Left lung (tissue), 10 donors: ENCODE data around the gene RALB. TPM values are rescaled to one million over a fixed set of nuclear protein-coding genes. Genes with fewer than 3 reads are reported as not detected.

ENCODE experiments used
- ATAC-seq: fragments of 200-7000 bp; cut with Tn5 transposase; one replicate; pipeline ENCODE4 v1.9.1; 2020; ENCODE audit warnings: moderate library complexity
- DNase-seq, 4 donors: peaks; one replicate each; pipeline ENCODE4 v3.0.0-alpha.2; 2013 to 2020
- H3K27ac ChIP-seq, 2 donors: fragments of 200-600 bp; sonication (generic) in 1 of 2; one replicate each; pipeline versions ENCODE4 v1.5.0 to v1.8.0; 2020 to 2021
- H3K27me3 ChIP-seq, 2 donors: fragments of 200-600 bp; sonication (generic) in 1 of 2; one replicate each; pipeline versions ENCODE4 v1.5.0 to v1.8.0; 2020 to 2021
- H3K36me3 ChIP-seq, 2 donors: fragments of 200-600 bp; sonication (generic) in 1 of 2; one replicate each; pipeline versions ENCODE4 v1.5.0 to v1.8.0; 2020 to 2021
- H3K4me1 ChIP-seq, 2 donors: fragments of 200-600 bp; one replicate each; pipeline ENCODE4 v1.8.0; 2021
- H3K4me3 ChIP-seq, 2 donors: fragments of 200-600 bp; sonication (generic) in 1 of 2; one replicate each; pipeline versions ENCODE4 v1.5.0 to v1.8.0; 2020 to 2021; ENCODE audit warnings: mild to moderate bottlenecking in 1 of 2
- H3K9me3 ChIP-seq, 2 donors: fragments of 200-600 bp; sonication (generic) in 1 of 2; one replicate each; pipeline versions ENCODE4 v1.5.0 to v1.8.0; 2020 to 2021
- intact Hi-C, 2 donors: fragments of 100-400 bp; cut with DNase I; formaldehyde crosslinking; loops; one replicate each; pipeline versions ENCODE4 v1.11.2 to v1.14.2; 2022
- polyA plus RNA-seq, 6 donors: library from polyadenylated mRNA; unstranded; fragments of 120-200 nt; gene quantifications; one replicate each; pipeline ENCODE4 v1.2.1, GENCODE V29; 2013; ENCODE audit not compliant: insufficient read length in 6 of 6
- total RNA-seq, 2 donors: library from RNA; stranded (reverse); fragmentation: NEBNext Ultra II Directional; extraction: Animal tissue kit (Norgen Biotek cat#: 25700); gene quantifications; one replicate each; pipeline ENCODE4 v1.2.1, GENCODE V29; 2021
- TF ChIP-seq, protein P1 (sequence below), 2 donors: fragments of 200-600 bp; sonication (generic) in 1 of 2; IDR thresholded peaks; one replicate each; pipeline versions ENCODE4 v1.5.0 to v1.8.0; 2021; ENCODE audit warnings: antibody characterized with exemption in 2 of 2
- donor health status: DM: no; HTN: yes; CAD: no.
- donor health status: DM: no; HTN: no; CAD: no.

Gene RALB
- total and polyA plus RNA-seq, 8 donors = 50.5 to 143 (median 112) TPM

DNA sequence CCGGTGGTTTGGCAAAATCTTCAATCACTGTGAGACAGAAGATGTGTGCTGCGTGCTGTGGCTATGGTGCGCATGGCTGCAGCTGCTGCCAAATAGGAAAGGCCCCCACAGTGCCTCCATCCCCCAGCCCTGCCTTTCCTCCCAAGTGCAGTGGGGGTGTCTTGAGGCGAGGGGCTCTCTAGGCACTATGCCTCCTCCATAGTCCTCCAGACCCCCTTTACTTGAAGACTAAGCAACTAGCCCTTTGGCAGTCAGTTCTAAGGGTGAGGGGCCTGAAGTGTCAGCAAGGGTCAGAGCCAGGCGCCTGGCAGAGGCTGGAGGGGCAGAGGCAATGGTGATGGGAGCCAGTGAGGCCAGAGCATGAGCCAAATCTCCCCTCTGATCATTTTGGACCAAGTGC is 15.9 kb upstream of the RALB start:
- H3K27ac ChIP-seq = no peak overlapping the region
- intact Hi-C loops = no loop called here
- ATAC-seq = no peak
- peaks cover 6 to 40% of the 10 kb centered on the region in 2 donors for H3K4me1 ChIP-seq
- no peak overlapping the region for H3K4me3 ChIP-seq
- no peaks in the 10 kb centered on the region for H3K9me3 ChIP-seq
- TF ChIP-seq, protein P1, sequence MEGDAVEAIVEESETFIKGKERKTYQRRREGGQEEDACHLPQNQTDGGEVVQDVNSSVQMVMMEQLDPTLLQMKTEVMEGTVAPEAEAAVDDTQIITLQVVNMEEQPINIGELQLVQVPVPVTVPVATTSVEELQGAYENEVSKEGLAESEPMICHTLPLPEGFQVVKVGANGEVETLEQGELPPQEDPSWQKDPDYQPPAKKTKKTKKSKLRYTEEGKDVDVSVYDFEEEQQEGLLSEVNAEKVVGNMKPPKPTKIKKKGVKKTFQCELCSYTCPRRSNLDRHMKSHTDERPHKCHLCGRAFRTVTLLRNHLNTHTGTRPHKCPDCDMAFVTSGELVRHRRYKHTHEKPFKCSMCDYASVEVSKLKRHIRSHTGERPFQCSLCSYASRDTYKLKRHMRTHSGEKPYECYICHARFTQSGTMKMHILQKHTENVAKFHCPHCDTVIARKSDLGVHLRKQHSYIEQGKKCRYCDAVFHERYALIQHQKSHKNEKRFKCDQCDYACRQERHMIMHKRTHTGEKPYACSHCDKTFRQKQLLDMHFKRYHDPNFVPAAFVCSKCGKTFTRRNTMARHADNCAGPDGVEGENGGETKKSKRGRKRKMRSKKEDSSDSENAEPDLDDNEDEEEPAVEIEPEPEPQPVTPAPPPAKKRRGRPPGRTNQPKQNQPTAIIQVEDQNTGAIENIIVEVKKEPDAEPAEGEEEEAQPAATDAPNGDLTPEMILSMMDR (IDR thresholded peaks at IDR 0.05) = no peak
- no peaks in the 10 kb centered on the region for H3K36me3 ChIP-seq
- H3K27me3 ChIP-seq = no peaks in the 10 kb centered on the region
- no peak for DNase-seq

DNA sequence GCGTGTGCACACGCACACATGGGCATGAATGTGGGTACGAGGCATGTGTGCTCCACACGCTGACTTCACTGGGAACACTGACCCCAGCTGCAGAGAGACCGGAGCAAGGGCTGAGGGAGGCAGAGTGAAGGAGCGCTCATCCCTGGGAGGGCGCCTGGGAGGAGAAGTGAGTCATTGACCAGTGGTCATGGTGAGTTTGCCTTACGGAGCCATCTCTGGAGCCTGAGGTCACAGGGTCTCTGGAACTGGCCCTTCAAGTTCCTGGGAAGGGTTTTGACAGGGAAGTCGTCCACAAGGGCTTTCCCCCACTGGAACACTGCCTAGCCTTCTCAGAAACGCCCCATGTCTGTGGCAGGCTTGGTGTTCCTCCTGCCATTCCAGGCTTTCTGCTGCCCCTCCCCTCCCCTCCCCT is 15.2 kb upstream of the RALB start:
- H3K36me3 ChIP-seq = no peaks in the 10 kb centered on the region
- no peak overlapping the region for H3K4me3 ChIP-seq
- intact Hi-C loops = no loop called here
- H3K27ac ChIP-seq = no peak overlapping the region
- DNase-seq = peak in 1 of 4 donors; percentile 63
- TF ChIP-seq, protein P1 (IDR thresholded peaks at IDR 0.05) = no peak
- peak; percentile 27 for ATAC-seq
- H3K4me1 ChIP-seq = peaks cover 6 to 37% of the 10 kb centered on the region in 2 donors
- H3K27me3 ChIP-seq = no peaks in the 10 kb centered on the region
- no peaks in the 10 kb centered on the region for H3K9me3 ChIP-seq

DNA sequence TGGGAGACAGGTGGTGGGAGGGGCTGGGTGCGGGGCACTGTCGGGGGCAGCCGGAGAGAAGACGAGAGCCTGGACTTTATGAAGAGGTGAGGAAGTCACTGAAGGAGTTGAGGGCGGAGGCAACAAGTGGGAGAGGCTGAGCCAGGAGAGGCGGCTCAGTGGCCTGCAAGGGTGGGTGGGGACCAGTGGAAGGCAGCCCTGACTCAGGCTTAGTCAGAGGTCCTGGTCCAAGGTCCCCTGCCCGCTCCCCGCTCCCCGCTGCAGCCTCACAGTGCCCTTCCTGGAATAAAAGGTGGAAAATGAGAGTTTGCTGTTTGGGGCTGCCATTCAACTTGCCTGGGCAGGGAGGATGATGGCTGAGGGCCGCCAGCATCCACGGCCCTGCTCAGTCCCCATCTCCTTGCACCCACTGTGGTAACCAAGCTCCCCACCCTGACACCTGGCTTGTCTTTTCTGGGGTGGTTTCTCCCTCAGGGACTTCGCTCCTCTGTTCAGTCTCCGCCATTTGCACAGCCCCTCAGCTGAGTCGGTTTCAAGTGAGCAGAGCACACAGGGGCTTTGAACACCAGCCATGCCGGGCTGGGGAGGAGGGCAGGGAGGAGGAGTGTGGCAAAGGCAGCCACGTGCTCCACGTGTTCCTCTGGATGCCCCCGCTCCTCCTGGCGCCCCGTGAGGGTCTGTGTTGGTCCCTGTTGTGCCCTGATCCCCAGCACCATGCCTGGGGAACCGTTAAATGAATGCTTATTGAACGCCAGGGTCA is 13.7 kb upstream of the RALB start:
- intact Hi-C loops = no loop called here
- ATAC-seq (peak; percentile 90), DNase-seq (peak in 1 of 4 donors; percentile 77)
- Histone ChIP-seq H3K27ac (peak overlapping the region in 1 of 2 donors; percentile 41), H3K4me1 (peaks cover 10 to 28% of the 10 kb centered on the region in 2 donors), H3K9me3 (peaks cover 0 to 5% of the 10 kb centered on the region in 2 donors), H3K4me3 (no peak overlapping the region), H3K27me3 (no peaks in the 10 kb centered on the region), H3K36me3 (no peaks in the 10 kb centered on the region)
- TF ChIP-seq, protein P1 (IDR thresholded peaks at IDR 0.05) = no peak

DNA sequence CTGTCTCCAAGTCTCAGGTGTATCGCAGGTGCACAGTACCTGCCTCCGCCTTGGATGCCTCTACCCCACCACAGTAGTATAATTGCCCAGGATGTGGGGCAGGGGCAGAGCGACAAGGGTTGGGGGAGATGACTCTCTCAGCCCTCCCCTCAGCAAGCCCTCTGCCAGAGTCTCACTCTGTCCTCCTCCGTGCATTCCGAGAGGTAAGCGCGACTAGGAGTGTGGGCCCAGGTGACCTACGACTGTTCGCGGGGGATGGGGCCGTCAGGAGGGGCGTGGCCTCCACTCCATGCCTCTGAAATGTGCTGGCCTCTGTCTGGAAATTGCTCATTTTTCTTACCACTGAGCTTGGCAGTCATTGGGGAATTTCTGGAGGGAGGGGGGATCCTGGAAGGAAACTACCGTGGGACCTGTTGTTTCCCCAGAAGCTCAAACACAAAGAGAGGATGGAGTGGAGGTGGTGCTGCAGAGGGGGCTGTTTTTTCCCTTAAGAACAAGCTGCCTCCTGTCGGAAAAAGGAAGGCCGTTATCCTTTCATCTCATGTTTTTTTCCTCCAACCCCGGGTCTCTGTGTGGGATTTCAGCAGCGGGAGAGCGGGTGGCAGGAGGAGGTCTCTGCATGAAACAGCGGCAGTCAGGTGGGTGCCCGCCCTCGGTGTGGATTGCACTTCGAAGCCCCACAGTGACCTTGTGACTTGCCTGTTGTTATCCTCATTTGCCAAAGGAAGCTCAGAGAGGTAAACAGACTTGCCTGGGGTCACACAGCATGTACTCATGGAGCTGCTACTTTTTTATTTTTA is 13.0 kb upstream of the RALB start:
- Histone ChIP-seq H3K36me3 (no peaks in the 10 kb centered on the region), H3K27ac (peak overlapping the region in 1 of 2 donors; percentile 41), H3K4me3 (no peak overlapping the region), H3K9me3 (peaks cover 0 to 8% of the 10 kb centered on the region in 2 donors), H3K4me1 (peaks cover 10 to 30% of the 10 kb centered on the region in 2 donors), H3K27me3 (no peaks in the 10 kb centered on the region)
- DNase-seq (peak in 2 of 4 donors; percentile 66 to 70), ATAC-seq (peak; percentile 80)
- intact Hi-C loops = no loop called here
- TF ChIP-seq, protein P1 (IDR thresholded peaks at IDR 0.05) = no peak

DNA sequence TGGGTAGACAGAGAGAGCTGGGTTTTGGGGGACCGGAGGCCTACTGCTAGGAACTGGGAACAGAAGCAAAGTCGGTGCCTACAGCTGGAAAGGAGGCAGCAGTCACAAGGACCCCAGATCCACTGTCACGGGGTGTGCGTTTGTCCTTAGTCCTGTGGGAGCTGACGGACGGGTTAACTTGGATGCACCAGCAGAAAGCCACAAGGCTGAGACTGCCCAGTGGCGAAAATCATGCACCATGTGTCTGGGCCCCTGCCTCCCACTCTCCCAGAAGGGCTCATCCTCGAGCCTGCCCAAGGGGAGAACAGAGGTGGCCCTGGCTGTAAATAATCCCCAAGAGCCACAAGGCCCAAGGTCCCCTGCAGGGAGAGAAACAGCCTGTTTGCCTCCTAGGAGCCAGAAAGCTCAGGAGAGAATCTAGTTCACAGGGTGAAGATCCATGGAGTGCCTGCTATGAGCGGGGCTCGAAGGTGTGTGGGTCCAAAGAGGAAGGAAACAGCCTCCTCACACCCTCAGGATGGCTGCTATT is 11.7 kb upstream of the RALB start:
- H3K4me3 ChIP-seq = no peak overlapping the region
- TF ChIP-seq, protein P1 (IDR thresholded peaks at IDR 0.05) = no peak
- peaks cover 10 to 43% of the 10 kb centered on the region in 2 donors for H3K4me1 ChIP-seq
- H3K9me3 ChIP-seq = peaks cover 0 to 8% of the 10 kb centered on the region in 2 donors
- intact Hi-C loops = no loop called here
- H3K27me3 ChIP-seq = no peaks in the 10 kb centered on the region
- H3K36me3 ChIP-seq = no peaks in the 10 kb centered on the region
- DNase-seq = peak in 1 of 4 donors; percentile 29
- H3K27ac ChIP-seq = no peak overlapping the region
- ATAC-seq = no peak
